WTC11 (cell line): ENCODE measurements around the gene MAML2. TPM values are rescaled to one million over a fixed set of nuclear protein-coding genes. Genes with fewer than 3 reads are reported as not detected.
A peak's percentile ranks its signal among the peaks of the same experiment; 100 is the strongest.

Experiments used
- ATAC-seq: fragments of 200-7000 bp; cut with Tn5 transposase; 2 replicates; pipeline ENCODE4 v1.10.0; 2021; ENCODE audit warnings: mild to moderate bottlenecking, moderate library complexity
- CTCF ChIA-PET: fragments of 300-600 bp; sonication (Branson Sonifier 250); formaldehyde crosslinking; loops from one replicate; lab custom pipeline; 2021; ENCODE audit warnings: antibody characterized with exemption; lab: Charles Lee
- POLR2A ChIA-PET: fragments of 350-600 bp; sonication (Branson Sonifier 250); formaldehyde crosslinking; loops from one replicate; lab custom pipeline; 2021; ENCODE audit warnings: antibody characterized with exemption; lab: Charles Lee
- DNase-seq: peaks from one replicate; pipeline ENCODE4 v3.0.0; 2021; ENCODE audit warnings: low spot score
- H3K27ac Mint-ChIP-seq: 2 replicates; pipeline ENCODE4 v1.8.0; 2021; ENCODE audit warnings: mixed read lengths
- H3K27me3 Mint-ChIP-seq: 2 replicates; pipeline ENCODE4 v1.8.0; 2021; ENCODE audit warnings: low read depth, mild to moderate bottlenecking, moderate library complexity, mixed read lengths
- H3K36me3 Mint-ChIP-seq: 2 replicates; pipeline ENCODE4 v1.8.0; 2021; ENCODE audit warnings: mixed read lengths
- H3K4me1 Mint-ChIP-seq: 2 replicates; pipeline ENCODE4 v1.8.0; 2022; ENCODE audit warnings: mixed read lengths
- H3K4me3 Mint-ChIP-seq: 2 replicates; pipeline ENCODE4 v1.8.0; 2021; ENCODE audit warnings: mild to moderate bottlenecking, moderate library complexity, mixed read lengths
- H3K9me3 Mint-ChIP-seq: 2 replicates; pipeline ENCODE4 v1.8.0; 2021; ENCODE audit warnings: mixed read lengths
- AR ChIP-seq: fragments of 250-450 bp; sonication (Bioruptor Pico); IDR thresholded peaks from 2 replicates; pipeline ENCODE4 v1.9.0; 2021; ENCODE audit warnings: mild to moderate bottlenecking
- ATF6 ChIP-seq: sonication (generic); formaldehyde crosslinking; IDR thresholded peaks from 2 replicates; pipeline ENCODE4 v1.8.1; 2023; ENCODE audit warnings: mild to moderate bottlenecking, missing genetic modification reagents
- CBFB ChIP-seq: sonication (generic); formaldehyde crosslinking; IDR thresholded peaks from 2 replicates; pipeline ENCODE4 v1.8.1; 2022; ENCODE audit warnings: mild to moderate bottlenecking, low read depth, missing genetic modification reagents
- E2F5 ChIP-seq: sonication (generic); formaldehyde crosslinking; IDR thresholded peaks from 2 replicates; pipeline ENCODE4 v1.8.1; 2022; ENCODE audit warnings: mild to moderate bottlenecking, moderate library complexity, missing genetic modification reagents
- ELF4 ChIP-seq: sonication (generic); formaldehyde crosslinking; IDR thresholded peaks from 2 replicates; pipeline ENCODE4 v1.8.1; 2022; ENCODE audit warnings: low read depth, mild to moderate bottlenecking, moderate library complexity, missing genetic modification reagents
- EMX1 ChIP-seq: fragments of 250-450 bp; sonication (Bioruptor Pico); IDR thresholded peaks from 2 replicates; pipeline ENCODE4 v1.8.0; 2021; ENCODE audit warnings: mild to moderate bottlenecking
- ERG ChIP-seq: fragments of 250-450 bp; sonication (Bioruptor Pico); IDR thresholded peaks from 2 replicates; pipeline ENCODE4 v1.8.0; 2021; ENCODE audit warnings: mild to moderate bottlenecking
- FOXJ3 ChIP-seq: sonication (generic); formaldehyde crosslinking; IDR thresholded peaks from 2 replicates; pipeline ENCODE4 v1.9.0; 2021; ENCODE audit warnings: missing genetic modification reagents, mild to moderate bottlenecking, borderline replicate concordance
- MLX ChIP-seq: sonication (generic); formaldehyde crosslinking; IDR thresholded peaks from 2 replicates; pipeline ENCODE4 v1.8.1; 2023; ENCODE audit warnings: mild to moderate bottlenecking, missing genetic modification reagents, moderate library complexity
- NFATC4 ChIP-seq: fragments of 250-450 bp; sonication (Bioruptor Pico); IDR thresholded peaks from 2 replicates; pipeline ENCODE4 v1.9.0; 2021; ENCODE audit warnings: mild to moderate bottlenecking
- NFYB ChIP-seq: sonication (generic); formaldehyde crosslinking; conservative IDR thresholded peaks from 2 replicates; pipeline ENCODE4 v1.8.0; 2022; ENCODE audit warnings: low read depth, missing genetic modification reagents
- SOX15 ChIP-seq: fragments of 250-450 bp; sonication (Bioruptor Pico); IDR thresholded peaks from 2 replicates; pipeline ENCODE4 v1.9.0; 2021; ENCODE audit warnings: mild to moderate bottlenecking
- ZNF263 ChIP-seq: sonication (generic); formaldehyde crosslinking; IDR thresholded peaks from 2 replicates; pipeline ENCODE4 v1.8.1; 2022; ENCODE audit warnings: low read depth, mild to moderate bottlenecking, moderate library complexity, missing genetic modification reagents
- ZNF317 ChIP-seq: sonication (generic); formaldehyde crosslinking; IDR thresholded peaks from 2 replicates; pipeline ENCODE4 v1.8.1; 2023; ENCODE audit warnings: low read depth, mild to moderate bottlenecking, moderate library complexity, missing genetic modification reagents, borderline replicate concordance
- total RNA-seq: library from RNA; stranded (reverse); gene quantifications from 3 replicates; pipeline ENCODE4 v1.2.3, GENCODE V29; 2021
- TF ChIP-seq, protein P1 (sequence below): sonication (generic); formaldehyde crosslinking; IDR thresholded peaks from 2 replicates; pipeline ENCODE4 v1.8.0; 2022; ENCODE audit warnings: mild to moderate bottlenecking, missing genetic modification reagents
- TF ChIP-seq, protein P2 (sequence below): sonication (generic); formaldehyde crosslinking; IDR thresholded peaks from 2 replicates; pipeline ENCODE4 v1.8.0; 2022; ENCODE audit warnings: mild to moderate bottlenecking, missing genetic modification reagents
- TF ChIP-seq, protein P3 (sequence below): sonication (generic); formaldehyde crosslinking; IDR thresholded peaks from 2 replicates; pipeline ENCODE4 v1.8.1; 2023; ENCODE audit warnings: mild to moderate bottlenecking, missing genetic modification reagents

The MAML2 gene
- total RNA-seq, 1 experiment from 2014 or later: 8.1 TPM

- DNase-seq: no peak
- CTCF ChIA-PET: interaction anchor here (0.6 to 5.7 kb wide), 3 partner anchors 28 to 130 kb away, joined by 3 to 33 read pairs (median 4); partner anchors contain the start of gene MAML2
- peaks cover 65% of the 10 kb centered on the region for H3K4me1 Mint-ChIP-seq
- H3K36me3 Mint-ChIP-seq: no peaks in the 10 kb centered on the region
- TF ChIP-seq CBFB (no peak), SOX15 (CRISPR knock-in tag) (no peak), ZNF263 (CRISPR knock-in tag) (no peak)
- ATAC-seq: no peak
- H3K27ac Mint-ChIP-seq: peak overlapping the region; percentile 77; the same call in 1 of the 2 replicates
- POLR2A ChIA-PET: no interaction called here
- no peak overlapping the region for H3K4me3 Mint-ChIP-seq
- H3K27me3 Mint-ChIP-seq: no peaks in the 10 kb centered on the region
- H3K9me3 Mint-ChIP-seq: no peaks in the 10 kb centered on the region
These were observed 28.5 kb downstream of the MAML2 start for GRCh38 chr11:96314326-96315020.

GRCh38 chr11:96313163-96313562, 29.8 kb downstream of the MAML2 start:
- TF ChIP-seq, protein P1, sequence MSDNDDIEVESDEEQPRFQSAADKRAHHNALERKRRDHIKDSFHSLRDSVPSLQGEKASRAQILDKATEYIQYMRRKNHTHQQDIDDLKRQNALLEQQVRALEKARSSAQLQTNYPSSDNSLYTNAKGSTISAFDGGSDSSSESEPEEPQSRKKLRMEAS (CRISPR knock-in tag): no peak
- ATAC-seq: peak; percentile 65
- Mint-ChIP-seq H3K27me3 (no peaks in the 10 kb centered on the region), H3K36me3 (no peaks in the 10 kb centered on the region), H3K9me3 (no peaks in the 10 kb centered on the region), H3K4me1 (peaks cover 68% of the 10 kb centered on the region), H3K27ac (no peak overlapping the region), H3K4me3 (no peak overlapping the region)
- POLR2A ChIA-PET: no interaction called here
- CTCF ChIA-PET: interaction anchor here (0.5 to 5.7 kb wide), 3 partner anchors 27 to 58 kb away, joined by 3 to 33 read pairs (median 3); partner anchors contain the start of gene MAML2
- no peak for DNase-seq

DNA sequence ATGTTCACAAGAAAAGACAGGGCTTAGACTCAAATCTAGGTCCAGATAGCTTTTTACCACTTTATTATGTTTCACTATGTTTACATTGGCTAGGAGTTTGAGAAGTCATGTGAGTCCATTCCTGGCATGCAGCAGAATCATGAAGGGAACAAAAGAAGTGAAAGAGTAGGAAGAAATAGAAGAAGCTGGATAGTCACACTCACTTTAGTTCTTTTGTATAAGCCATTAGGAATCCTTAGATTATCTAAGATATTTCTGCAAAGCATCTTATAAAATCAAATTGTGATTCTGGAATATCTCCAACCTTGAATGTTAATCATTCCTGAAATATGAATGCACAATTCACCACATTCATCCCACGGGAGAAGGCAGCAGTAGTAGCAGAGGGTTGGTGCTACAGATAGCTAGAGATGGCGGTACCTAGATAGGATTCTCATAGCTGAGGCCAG, 31.9 kb downstream of the MAML2 start:
- CTCF ChIA-PET: interaction anchor here (0.6 to 5.7 kb wide), 2 partner anchors 31 to 153 kb away, joined by 4 to 33 read pairs; partner anchors contain the start of gene MAML2
- POLR2A ChIA-PET: no interaction called here
- no peak for DNase-seq
- ATAC-seq: no peak
- Mint-ChIP-seq H3K36me3 (no peaks in the 10 kb centered on the region), H3K9me3 (no peaks in the 10 kb centered on the region), H3K4me1 (peaks cover 66% of the 10 kb centered on the region), H3K27me3 (no peaks in the 10 kb centered on the region), H3K4me3 (no peak overlapping the region), H3K27ac (no peak overlapping the region)
- TF ChIP-seq NFYB (CRISPR knock-in tag): no peak
- TF ChIP-seq FOXJ3: no peak
- no peak for TF ChIP-seq ATF6 (CRISPR knock-in tag)
- TF ChIP-seq ERG (CRISPR knock-in tag): no peak
- TF ChIP-seq ZNF317 (CRISPR knock-in tag): no peak
- TF ChIP-seq NFATC4: no peak
- no peak for TF ChIP-seq ELF4 (CRISPR knock-in tag)
- TF ChIP-seq EMX1 (CRISPR knock-in tag): no peak
- TF ChIP-seq MLX: no peak
- TF ChIP-seq, protein P2, sequence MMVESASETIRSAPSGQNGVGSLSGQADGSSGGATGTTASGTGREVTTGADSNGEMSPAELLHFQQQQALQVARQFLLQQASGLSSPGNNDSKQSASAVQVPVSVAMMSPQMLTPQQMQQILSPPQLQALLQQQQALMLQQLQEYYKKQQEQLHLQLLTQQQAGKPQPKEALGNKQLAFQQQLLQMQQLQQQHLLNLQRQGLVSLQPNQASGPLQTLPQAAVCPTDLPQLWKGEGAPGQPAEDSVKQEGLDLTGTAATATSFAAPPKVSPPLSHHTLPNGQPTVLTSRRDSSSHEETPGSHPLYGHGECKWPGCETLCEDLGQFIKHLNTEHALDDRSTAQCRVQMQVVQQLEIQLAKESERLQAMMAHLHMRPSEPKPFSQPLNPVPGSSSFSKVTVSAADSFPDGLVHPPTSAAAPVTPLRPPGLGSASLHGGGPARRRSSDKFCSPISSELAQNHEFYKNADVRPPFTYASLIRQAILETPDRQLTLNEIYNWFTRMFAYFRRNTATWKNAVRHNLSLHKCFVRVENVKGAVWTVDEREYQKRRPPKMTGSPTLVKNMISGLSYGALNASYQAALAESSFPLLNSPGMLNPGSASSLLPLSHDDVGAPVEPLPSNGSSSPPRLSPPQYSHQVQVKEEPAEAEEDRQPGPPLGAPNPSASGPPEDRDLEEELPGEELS (CRISPR knock-in tag): no peak
- TF ChIP-seq AR (CRISPR knock-in tag): no peak
- TF ChIP-seq, protein P3, sequence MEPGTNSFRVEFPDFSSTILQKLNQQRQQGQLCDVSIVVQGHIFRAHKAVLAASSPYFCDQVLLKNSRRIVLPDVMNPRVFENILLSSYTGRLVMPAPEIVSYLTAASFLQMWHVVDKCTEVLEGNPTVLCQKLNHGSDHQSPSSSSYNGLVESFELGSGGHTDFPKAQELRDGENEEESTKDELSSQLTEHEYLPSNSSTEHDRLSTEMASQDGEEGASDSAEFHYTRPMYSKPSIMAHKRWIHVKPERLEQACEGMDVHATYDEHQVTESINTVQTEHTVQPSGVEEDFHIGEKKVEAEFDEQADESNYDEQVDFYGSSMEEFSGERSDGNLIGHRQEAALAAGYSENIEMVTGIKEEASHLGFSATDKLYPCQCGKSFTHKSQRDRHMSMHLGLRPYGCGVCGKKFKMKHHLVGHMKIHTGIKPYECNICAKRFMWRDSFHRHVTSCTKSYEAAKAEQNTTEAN: no peak
- TF ChIP-seq E2F5 (CRISPR knock-in tag): no peak
